ENCODE measurements around the gene DFFB.

DFFB gene

DNA sequence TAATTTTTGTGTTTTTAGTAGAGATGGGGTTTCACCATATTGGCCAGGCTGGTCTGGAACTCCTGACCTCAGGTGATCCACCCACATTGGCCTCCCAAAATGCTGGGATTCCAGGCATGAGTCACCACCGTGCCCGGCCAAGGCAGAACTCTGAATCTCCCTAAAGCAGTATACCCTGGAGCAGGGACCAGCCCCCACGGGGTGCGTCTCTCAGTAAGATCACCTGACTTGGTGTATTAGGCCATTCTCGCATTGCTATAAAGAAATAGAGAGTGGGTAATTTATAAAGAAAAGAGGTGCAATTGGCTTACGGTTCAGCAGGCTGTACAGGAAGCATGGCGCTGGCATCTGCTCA, 14.2 kb downstream of the DFFB start:
- no peak overlapping the region for H3K4me3 ChIP-seq (ENCODE audit: low read depth, low read length)
- ChIA-PET CTCF (no interaction called here), POLR2A (interaction anchor here (1.4 kb wide), 1 partner anchor 13 kb away, joined by 3 read pairs; no protein-coding TSS in a partner anchor)
- H3K9me3 ChIP-seq (ENCODE audit: control insufficient read depth, insufficient read depth, low read depth, low read length), result no peaks in the 10 kb centered on the region
- no peaks in the 10 kb centered on the region for H3K4me1 ChIP-seq (ENCODE audit: control insufficient read depth, insufficient read depth, low read length)
- no peak for TF ChIP-seq ZNF626 (tag by site-specific recombination; IDR thresholded peaks at IDR 0.05)
- no peak for TF ChIP-seq ZBTB11 (tag by site-specific recombination; conservative IDR thresholded peaks at IDR 0.05; ENCODE audit: low read depth)
- TF ChIP-seq ZNF510 (tag by site-specific recombination; IDR thresholded peaks at IDR 0.05; ENCODE audit: insufficient replicate concordance), result no peak
- TF ChIP-seq ZSCAN18 (tag by site-specific recombination; IDR thresholded peaks at IDR 0.05), result no peak
- no peak for TF ChIP-seq SALL2 (tag by site-specific recombination; IDR thresholded peaks at IDR 0.05; ENCODE audit: borderline replicate concordance)
- TF ChIP-seq ZNF785 (tag by site-specific recombination; IDR thresholded peaks at IDR 0.05), result no peak
- no peak for TF ChIP-seq ZNF398 (tag by site-specific recombination; IDR thresholded peaks at IDR 0.05)
- TF ChIP-seq, protein P1, sequence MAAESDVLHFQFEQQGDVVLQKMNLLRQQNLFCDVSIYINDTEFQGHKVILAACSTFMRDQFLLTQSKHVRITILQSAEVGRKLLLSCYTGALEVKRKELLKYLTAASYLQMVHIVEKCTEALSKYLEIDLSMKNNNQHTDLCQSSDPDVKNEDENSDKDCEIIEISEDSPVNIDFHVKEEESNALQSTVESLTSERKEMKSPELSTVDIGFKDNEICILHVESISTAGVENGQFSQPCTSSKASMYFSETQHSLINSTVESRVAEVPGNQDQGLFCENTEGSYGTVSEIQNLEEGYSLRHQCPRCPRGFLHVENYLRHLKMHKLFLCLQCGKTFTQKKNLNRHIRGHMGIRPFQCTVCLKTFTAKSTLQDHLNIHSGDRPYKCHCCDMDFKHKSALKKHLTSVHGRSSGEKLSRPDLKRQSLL (tag by site-specific recombination; IDR thresholded peaks at IDR 0.05), result no peak
- TF ChIP-seq ZNF670 (tag by site-specific recombination; IDR thresholded peaks at IDR 0.05; ENCODE audit: low read depth), result no peak
- no peak for TF ChIP-seq ZNF639 (tag by site-specific recombination; IDR thresholded peaks at IDR 0.05)
- no peak for TF ChIP-seq ZNF571 (tag by site-specific recombination; IDR thresholded peaks at IDR 0.05)
- no peak for TF ChIP-seq HOXD13 (CRISPR knock-in tag; IDR thresholded peaks at IDR 0.05; ENCODE audit: borderline replicate concordance)
- no peak for TF ChIP-seq ZSCAN23 (tag by site-specific recombination; IDR thresholded peaks at IDR 0.05)
- TF ChIP-seq PATZ1 (tag by site-specific recombination; IDR thresholded peaks at IDR 0.05), result no peak
- no peak for TF ChIP-seq KLF10 (tag by site-specific recombination; IDR thresholded peaks at IDR 0.05)
- TF ChIP-seq OVOL3 (tag by site-specific recombination; IDR thresholded peaks at IDR 0.05), result no peak
- no peak for TF ChIP-seq ZNF221 (tag by site-specific recombination; IDR thresholded peaks at IDR 0.05; ENCODE audit: borderline replicate concordance)
- peaks cover 9 to 81% of the 10 kb centered on the region in 2 experiments; a peak in 2 of 3 replicates for H3K36me3 ChIP-seq (ENCODE audit: control insufficient read depth in 2 of 2, insufficient read depth in 1 of 2, low read length in 2 of 2)
- no peak overlapping the region for H3K27ac ChIP-seq (ENCODE audit: extremely low read depth, low read depth, low read length)

Data from HEK293 (cell line).